IPS-18c (cell line): ENCODE results near the gene MYL3.

Experiments used
- H3K4me3 ChIP-seq: 2 replicates; pipeline ENCODE4 v1.7.0; 2013; ENCODE audit warnings: low read depth, mild to moderate bottlenecking, low read length, moderate library complexity; ENCODE audit not compliant: insufficient read depth
- H3K9me3 ChIP-seq: one replicate; pipeline ENCODE4 v1.6.1; 2013; ENCODE audit warnings: mild to moderate bottlenecking, low read length, moderate library complexity; ENCODE audit not compliant: control insufficient read depth, insufficient read depth

Gene MYL3

GRCh38 chr3:46901591-46902187 lies 38.4 kb upstream of the MYL3 start:
- Histone ChIP-seq H3K4me3 (no peak overlapping the region), H3K9me3 (no peaks in the 10 kb centered on the region)

- no peak overlapping the region for H3K4me3 ChIP-seq
- H3K9me3 ChIP-seq, result no peaks in the 10 kb centered on the region
Observed at GRCh38 chr3:46901061-46901460, 37.8 kb upstream of the MYL3 start.

GRCh38 chr3:46900356-46900755 lies 37.1 kb upstream of the MYL3 start:
- Histone ChIP-seq H3K4me3 (no peak overlapping the region), H3K9me3 (no peaks in the 10 kb centered on the region)

- Histone ChIP-seq H3K9me3 (no peaks in the 10 kb centered on the region), H3K4me3 (no peak overlapping the region)
Observed at GRCh38 chr3:46900007-46900292, 36.7 kb upstream of the MYL3 start.

- H3K4me3 ChIP-seq, result no peak overlapping the region
- no peaks in the 10 kb centered on the region for H3K9me3 ChIP-seq
Observed at GRCh38 chr3:46899151-46900006, 36.1 kb upstream of the MYL3 start.

- H3K4me3 ChIP-seq, result no peak overlapping the region
- H3K9me3 ChIP-seq, result no peaks in the 10 kb centered on the region
Observed at GRCh38 chr3:46898321-46899150, 35.3 kb upstream of the MYL3 start.

GRCh38 chr3:46897829-46898320 lies 34.6 kb upstream of the MYL3 start:
- Histone ChIP-seq H3K9me3 (no peaks in the 10 kb centered on the region), H3K4me3 (no peak overlapping the region)

GRCh38 chr3:46897031-46897430 lies 33.8 kb upstream of the MYL3 start:
- no peaks in the 10 kb centered on the region for H3K9me3 ChIP-seq
- no peak overlapping the region for H3K4me3 ChIP-seq

GRCh38 chr3:46896386-46896785 lies 33.1 kb upstream of the MYL3 start:
- H3K9me3 ChIP-seq, result no peaks in the 10 kb centered on the region
- H3K4me3 ChIP-seq, result no peak overlapping the region

GRCh38 chr3:46895761-46896160 lies 32.5 kb upstream of the MYL3 start:
- H3K9me3 ChIP-seq, result no peaks in the 10 kb centered on the region
- no peak overlapping the region for H3K4me3 ChIP-seq

GRCh38 chr3:46895204-46895660 lies 32.0 kb upstream of the MYL3 start:
- no peak overlapping the region for H3K4me3 ChIP-seq
- H3K9me3 ChIP-seq, result no peaks in the 10 kb centered on the region

GRCh38 chr3:46894256-46894655 lies 31.0 kb upstream of the MYL3 start:
- H3K9me3 ChIP-seq, result no peaks in the 10 kb centered on the region
- H3K4me3 ChIP-seq, result no peak overlapping the region

- no peaks in the 10 kb centered on the region for H3K9me3 ChIP-seq
- no peak overlapping the region for H3K4me3 ChIP-seq
Observed at GRCh38 chr3:46893763-46894162, 30.5 kb upstream of the MYL3 start.

GRCh38 chr3:46893146-46893748 lies 30.0 kb upstream of the MYL3 start:
- H3K4me3 ChIP-seq, result no peak overlapping the region

GRCh38 chr3:46892285-46893145 lies 29.3 kb upstream of the MYL3 start:
- peak overlapping the region; percentile 45 for H3K4me3 ChIP-seq

More at GRCh38 chr3:46893146-46893748, 30.0 kb upstream of the MYL3 start:
- no peaks in the 10 kb centered on the region for H3K9me3 ChIP-seq

GRCh38 chr3:46891132-46891531 lies 27.9 kb upstream of the MYL3 start:
- Histone ChIP-seq H3K4me3 (no peak overlapping the region), H3K9me3 (no peaks in the 10 kb centered on the region)

More at GRCh38 chr3:46892285-46893145, 29.3 kb upstream of the MYL3 start:
- no peaks in the 10 kb centered on the region for H3K9me3 ChIP-seq
